ENCODE data around the gene SLC9C1. TPM values are rescaled to one million over a fixed set of nuclear protein-coding genes. Genes with fewer than 3 reads are reported as not detected.

SLC9C1 gene
- total and polyA plus RNA-seq, 7 donors, result 0.07 to 0.41 TPM; not detected in 5

DNA sequence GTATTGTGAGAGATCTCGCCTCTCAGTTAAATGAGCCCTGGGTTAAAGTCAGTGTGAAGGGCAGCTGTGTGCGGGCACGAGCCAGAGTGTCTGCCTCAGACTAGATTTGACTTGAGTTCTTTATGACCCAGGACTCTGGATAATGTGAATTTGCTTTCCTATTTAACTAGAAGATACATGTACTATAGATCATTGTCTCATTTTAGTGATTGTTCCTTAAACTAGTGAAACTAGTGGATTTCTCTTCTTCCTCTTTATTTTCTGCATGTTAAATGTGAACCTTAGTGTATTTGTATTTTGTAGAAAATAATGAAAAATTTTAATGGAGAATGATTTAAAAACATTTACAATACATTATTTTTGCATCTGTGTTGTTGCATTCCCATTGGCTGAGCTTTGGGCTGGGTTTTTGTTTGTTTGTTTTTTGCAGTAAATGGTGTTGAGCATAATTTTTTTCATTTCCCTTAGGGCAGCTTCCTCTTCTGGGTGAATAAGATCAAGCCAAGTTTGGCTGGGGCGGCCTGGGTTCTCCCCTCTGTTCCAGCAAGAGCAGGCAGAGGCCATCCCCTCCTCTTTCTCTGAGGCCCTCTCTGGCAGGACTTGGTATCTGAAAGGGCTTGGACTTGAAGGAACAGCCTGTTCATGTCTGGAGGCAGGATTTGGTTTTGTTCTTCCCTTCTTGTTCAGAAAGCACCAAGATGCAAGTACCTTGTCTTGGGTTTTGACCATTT is 176.0 kb downstream of the SLC9C1 start:
- no peaks in the 10 kb centered on the region for H3K9me3 ChIP-seq
- intact Hi-C loops (cut with DNase I), result loop anchor here (10.0 kb wide), 1 partner anchor 407 kb away; no protein-coding TSS in a partner anchor
- WGBS, 2 donors, result 84 to 95% methylated on average over 4 of the region's 4 CpGs

DNA sequence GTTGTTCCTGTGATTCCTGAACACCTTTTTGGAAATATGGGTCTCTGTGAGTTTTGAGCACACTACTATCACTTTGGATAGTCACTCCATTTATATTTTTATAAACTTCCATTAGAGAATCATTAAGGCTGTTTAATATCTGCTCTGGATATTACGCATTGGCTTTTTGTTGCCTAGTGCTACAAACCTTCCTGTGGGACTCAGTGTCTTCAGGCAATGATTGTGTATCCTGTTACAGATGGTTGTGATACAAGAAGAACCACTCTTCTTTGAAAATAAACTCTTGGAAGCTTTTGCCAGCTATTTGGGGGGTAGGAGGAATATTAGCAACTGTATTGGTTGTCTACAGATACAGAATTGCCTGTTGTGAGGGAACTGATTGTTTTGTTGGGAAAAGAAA is 176.6 kb downstream of the SLC9C1 start:
- intact Hi-C loops (cut with DNase I), result loop anchor here (10.0 kb wide), 1 partner anchor 407 kb away; no protein-coding TSS in a partner anchor
- no peak for DNase-seq
- no peaks in the 10 kb centered on the region for H3K9me3 ChIP-seq
- H3K27me3 ChIP-seq, result no peaks in the 10 kb centered on the region
- no peak for TF ChIP-seq POLR2A (IDR thresholded peaks at IDR 0.05)
- TF ChIP-seq, protein P1, sequence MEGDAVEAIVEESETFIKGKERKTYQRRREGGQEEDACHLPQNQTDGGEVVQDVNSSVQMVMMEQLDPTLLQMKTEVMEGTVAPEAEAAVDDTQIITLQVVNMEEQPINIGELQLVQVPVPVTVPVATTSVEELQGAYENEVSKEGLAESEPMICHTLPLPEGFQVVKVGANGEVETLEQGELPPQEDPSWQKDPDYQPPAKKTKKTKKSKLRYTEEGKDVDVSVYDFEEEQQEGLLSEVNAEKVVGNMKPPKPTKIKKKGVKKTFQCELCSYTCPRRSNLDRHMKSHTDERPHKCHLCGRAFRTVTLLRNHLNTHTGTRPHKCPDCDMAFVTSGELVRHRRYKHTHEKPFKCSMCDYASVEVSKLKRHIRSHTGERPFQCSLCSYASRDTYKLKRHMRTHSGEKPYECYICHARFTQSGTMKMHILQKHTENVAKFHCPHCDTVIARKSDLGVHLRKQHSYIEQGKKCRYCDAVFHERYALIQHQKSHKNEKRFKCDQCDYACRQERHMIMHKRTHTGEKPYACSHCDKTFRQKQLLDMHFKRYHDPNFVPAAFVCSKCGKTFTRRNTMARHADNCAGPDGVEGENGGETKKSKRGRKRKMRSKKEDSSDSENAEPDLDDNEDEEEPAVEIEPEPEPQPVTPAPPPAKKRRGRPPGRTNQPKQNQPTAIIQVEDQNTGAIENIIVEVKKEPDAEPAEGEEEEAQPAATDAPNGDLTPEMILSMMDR (IDR thresholded peaks at IDR 0.05), result no peak
- no peak for TF ChIP-seq POLR2AphosphoS5 (IDR thresholded peaks at IDR 0.05)
- no peak for TF ChIP-seq EP300 (IDR thresholded peaks at IDR 0.05)
- H3K4me1 ChIP-seq, result no peaks in the 10 kb centered on the region
- H3K27ac ChIP-seq, result no peak overlapping the region
- H3K36me3 ChIP-seq, result no peaks in the 10 kb centered on the region
- H3K4me3 ChIP-seq, result no peak overlapping the region
- 95 to 98% methylated on average over 1 of the region's 1 CpG for WGBS, 2 donors

More for the DNA sequence above, 176.0 kb downstream of the SLC9C1 start:
- H3K4me1 ChIP-seq, result no peaks in the 10 kb centered on the region
- TF ChIP-seq EP300 (IDR thresholded peaks at IDR 0.05), result no peak
- TF ChIP-seq, protein P1 (IDR thresholded peaks at IDR 0.05), result no peak
- TF ChIP-seq POLR2AphosphoS5 (IDR thresholded peaks at IDR 0.05), result no peak
- TF ChIP-seq POLR2A (IDR thresholded peaks at IDR 0.05), result no peak
- no peaks in the 10 kb centered on the region for H3K36me3 ChIP-seq
- DNase-seq, result no peak
- H3K27me3 ChIP-seq, result no peaks in the 10 kb centered on the region
- H3K27ac ChIP-seq, result no peak overlapping the region
- no peak overlapping the region for H3K4me3 ChIP-seq

DNA sequence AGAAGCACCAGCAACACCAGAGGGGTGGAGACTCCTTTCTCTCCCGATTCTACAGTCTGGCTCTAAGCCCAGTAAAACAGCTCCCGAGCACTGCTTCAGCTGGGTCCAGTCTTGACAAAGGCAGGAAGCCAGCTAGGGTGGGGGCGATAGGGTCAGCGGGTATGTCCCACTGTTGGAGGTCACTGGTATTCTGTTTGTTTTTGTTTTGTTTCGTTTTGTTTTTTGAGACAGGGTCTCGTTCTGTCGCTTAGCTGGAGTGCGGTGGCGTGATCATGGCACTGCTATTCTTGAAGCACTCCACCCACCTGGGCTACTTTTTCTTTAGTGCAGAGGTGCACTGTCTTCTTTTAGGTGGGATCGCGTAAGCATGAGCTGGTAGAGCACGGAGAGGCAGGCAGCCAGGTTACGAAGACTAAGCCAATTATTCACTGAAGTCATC is 177.2 kb downstream of the SLC9C1 start:
- Histone ChIP-seq H3K27me3 (no peaks in the 10 kb centered on the region), H3K4me1 (no peaks in the 10 kb centered on the region), H3K9me3 (no peaks in the 10 kb centered on the region), H3K36me3 (no peaks in the 10 kb centered on the region), H3K27ac (no peak overlapping the region), H3K4me3 (no peak overlapping the region)
- intact Hi-C loops (cut with DNase I), result loop anchor here (10.0 kb wide), 1 partner anchor 408 kb away; no protein-coding TSS in a partner anchor
- TF ChIP-seq EP300 (IDR thresholded peaks at IDR 0.05) (no peak), POLR2AphosphoS5 (IDR thresholded peaks at IDR 0.05) (no peak), POLR2A (IDR thresholded peaks at IDR 0.05) (no peak)
- TF ChIP-seq, protein P1 (IDR thresholded peaks at IDR 0.05), result no peak
- 82 to 83% methylated on average over 13 of the region's 13 CpGs for WGBS, 2 donors
- no peak for DNase-seq

DNA sequence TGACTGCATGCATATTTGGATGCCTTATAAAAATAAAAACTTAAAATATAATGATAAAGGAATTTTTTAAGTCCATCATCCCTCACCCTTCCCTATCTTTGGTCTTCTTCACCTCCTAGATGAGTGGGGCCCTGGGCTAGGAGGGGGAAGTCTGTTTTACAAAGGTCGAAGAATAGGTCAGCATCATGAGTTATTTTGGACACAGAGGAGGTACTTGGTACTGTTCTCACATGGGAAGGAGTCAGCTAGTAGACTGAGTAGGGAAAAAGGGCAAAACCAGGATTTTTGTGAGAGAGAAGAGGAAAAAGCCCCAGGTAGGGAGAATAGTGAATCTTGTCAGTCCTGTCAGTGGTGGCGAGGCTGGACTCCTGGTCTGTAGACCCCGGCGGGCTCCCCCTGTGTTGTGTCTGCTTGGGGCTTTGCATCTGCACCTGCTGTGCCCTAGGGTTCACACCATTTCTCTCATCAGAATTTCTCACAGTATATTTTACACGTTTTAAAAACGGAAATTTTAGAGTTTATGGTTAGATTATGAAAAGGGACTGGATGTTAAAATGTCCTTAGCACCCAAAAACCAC is 178.1 kb downstream of the SLC9C1 start:
- WGBS, 2 donors, result 65 to 92% methylated on average over 6 of the region's 6 CpGs
- intact Hi-C loops (cut with DNase I), result loop anchor here (10.0 kb wide), 1 partner anchor 409 kb away; no protein-coding TSS in a partner anchor

More for the DNA sequence above, 178.1 kb downstream of the SLC9C1 start:
- TF ChIP-seq POLR2AphosphoS5 (IDR thresholded peaks at IDR 0.05) (no peak), EP300 (IDR thresholded peaks at IDR 0.05) (no peak), POLR2A (IDR thresholded peaks at IDR 0.05) (no peak)
- TF ChIP-seq, protein P1 (IDR thresholded peaks at IDR 0.05), result no peak
- Histone ChIP-seq H3K27ac (no peak overlapping the region), H3K4me1 (no peaks in the 10 kb centered on the region), H3K9me3 (no peaks in the 10 kb centered on the region), H3K36me3 (no peaks in the 10 kb centered on the region), H3K4me3 (no peak overlapping the region), H3K27me3 (no peaks in the 10 kb centered on the region)
- DNase-seq, result no peak

Measured in sigmoid colon (tissue), 7 donors.